ENCODE data around the gene AP1S3.
A peak's percentile ranks its signal among the peaks of the same experiment; 100 is the strongest.
"Not testable (repeated sequence)": the region's sequence is repeated elsewhere in the genome, so short reads cannot be mapped to it uniquely, and the experiment has no call there.

AP1S3 gene

DNA sequence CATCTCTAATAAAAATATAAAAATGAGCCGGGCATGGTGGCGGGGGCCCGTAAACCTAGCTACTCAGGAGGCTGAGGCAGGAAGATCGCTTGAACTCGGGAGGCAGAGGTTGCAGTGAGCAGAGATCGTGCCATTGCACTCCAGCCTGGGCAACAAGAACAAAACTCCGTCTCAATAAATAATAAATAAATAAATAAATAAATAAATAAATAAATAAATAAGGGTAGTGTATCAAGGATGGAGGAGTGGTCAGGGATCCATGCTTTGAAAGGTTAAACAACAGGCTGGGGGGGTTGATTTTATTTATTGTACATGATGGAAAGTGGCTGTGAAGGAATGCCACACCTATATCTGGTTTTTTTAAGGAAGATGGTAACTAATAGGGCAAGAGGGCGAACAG lies 63.2 kb downstream of the AP1S3 start:
- CTCF ChIA-PET, result no interaction called here
- Mint-ChIP-seq H3K9me3 (no peaks in the 10 kb centered on the region), H3K4me3 (no peak overlapping the region), H3K27ac (no peak overlapping the region), H3K27me3 (no peaks in the 10 kb centered on the region), H3K36me3 (peaks cover 2% of the 10 kb centered on the region), H3K4me1 (no peaks in the 10 kb centered on the region)
- no peak for DNase-seq

DNA sequence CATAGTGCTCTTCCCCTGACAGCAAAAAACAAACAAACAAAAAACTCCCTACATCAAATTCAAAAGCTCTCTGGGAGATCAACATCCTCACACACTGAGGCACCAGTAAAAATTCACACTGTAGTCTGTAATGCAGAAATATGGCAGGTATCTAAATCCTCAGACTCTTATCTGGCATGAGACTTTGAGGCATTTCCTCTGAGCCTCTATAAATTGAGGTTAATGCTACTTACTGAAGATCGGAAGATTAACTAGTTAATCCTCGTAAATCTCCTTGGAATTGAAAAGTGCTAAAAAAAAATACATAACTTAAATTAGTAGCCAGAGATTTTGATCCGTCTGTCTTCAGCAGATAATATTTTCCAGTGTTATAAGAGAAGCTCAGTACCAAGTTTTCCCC lies 65.0 kb downstream of the AP1S3 start:
- Mint-ChIP-seq H3K9me3 (no peaks in the 10 kb centered on the region), H3K36me3 (peaks cover 2% of the 10 kb centered on the region), H3K4me3 (no peak overlapping the region), H3K27me3 (no peaks in the 10 kb centered on the region), H3K27ac (no peak overlapping the region), H3K4me1 (peaks cover 5% of the 10 kb centered on the region)
- CTCF ChIA-PET, result no interaction called here
- no peak for DNase-seq

DNA sequence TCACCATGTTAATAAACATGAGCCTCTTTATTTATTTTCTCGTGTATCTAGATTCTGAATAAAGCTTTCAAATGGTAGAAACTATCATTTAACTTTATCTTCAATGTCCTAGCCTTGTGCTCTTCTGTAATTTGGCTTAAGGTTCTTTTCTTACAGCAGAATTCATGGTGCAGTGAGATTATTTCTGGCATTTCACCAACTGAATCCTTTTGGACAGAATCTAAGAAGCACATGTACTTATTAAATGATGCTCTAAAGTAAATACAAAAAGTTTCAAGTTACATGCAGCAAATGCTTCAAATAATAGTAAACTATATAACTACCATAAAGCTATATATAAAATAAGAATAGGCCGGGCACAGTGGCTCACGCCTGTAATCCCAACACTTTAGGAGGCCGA lies 65.9 kb downstream of the AP1S3 start:
- CTCF ChIA-PET, result interaction anchor here (1.3 kb wide), 1 partner anchor 10 kb away, joined by 4 read pairs; no protein-coding TSS in a partner anchor
- Mint-ChIP-seq H3K36me3 (peaks cover 2% of the 10 kb centered on the region), H3K27ac (no peak overlapping the region), H3K9me3 (no peaks in the 10 kb centered on the region), H3K4me1 (peaks cover 5% of the 10 kb centered on the region), H3K4me3 (no peak overlapping the region), H3K27me3 (no peaks in the 10 kb centered on the region)
- no peak for DNase-seq

DNA sequence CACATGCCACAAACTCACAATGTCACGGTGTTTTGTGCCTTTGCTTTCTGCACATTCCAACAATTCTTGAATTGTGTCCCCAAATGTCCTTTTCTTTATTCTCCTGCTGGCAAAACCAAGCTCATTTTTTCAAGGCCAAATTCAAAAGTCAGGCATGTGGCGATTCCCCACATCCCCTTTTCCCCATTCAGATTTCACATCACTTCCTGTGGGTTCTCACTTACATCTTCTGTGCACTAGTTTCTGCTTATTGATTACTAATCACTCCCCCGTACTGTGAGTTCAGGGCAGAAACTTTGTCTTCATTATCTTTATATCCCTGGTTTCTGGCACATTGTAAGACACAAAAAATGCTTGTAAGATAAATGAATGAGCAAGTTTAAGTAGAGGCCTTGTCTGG lies 69.2 kb downstream of the AP1S3 start:
- Mint-ChIP-seq H3K4me3 (no peak overlapping the region), H3K9me3 (no peaks in the 10 kb centered on the region), H3K4me1 (peaks cover 5% of the 10 kb centered on the region), H3K36me3 (no peaks in the 10 kb centered on the region), H3K27me3 (no peaks in the 10 kb centered on the region), H3K27ac (no peak overlapping the region)
- DNase-seq, result no peak
- CTCF ChIA-PET, result no interaction called here

DNA sequence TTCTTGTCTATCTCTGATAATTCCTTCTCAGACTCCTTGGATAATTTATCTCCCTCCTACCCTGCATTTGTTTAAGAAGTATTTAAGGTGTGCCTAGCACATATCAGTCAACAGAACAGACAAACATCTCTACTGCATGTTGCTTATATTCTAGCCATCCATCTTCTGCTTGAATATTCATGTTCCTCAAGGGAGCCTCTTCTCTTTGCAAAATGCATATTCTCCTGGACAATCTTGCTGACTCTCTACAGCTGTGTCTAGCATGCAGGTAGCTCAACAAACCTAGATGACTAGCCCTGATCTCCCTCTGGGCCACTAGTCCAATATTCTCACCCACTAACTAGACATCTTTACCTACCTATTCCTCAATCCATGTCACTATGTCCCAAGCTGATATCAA lies 70.0 kb downstream of the AP1S3 start:
- no peaks in the 10 kb centered on the region for H3K36me3 Mint-ChIP-seq
- H3K4me3 Mint-ChIP-seq, result no peak overlapping the region
- H3K27me3 Mint-ChIP-seq, result no peaks in the 10 kb centered on the region
- CTCF ChIA-PET, result no interaction called here
- H3K4me1 Mint-ChIP-seq, result peaks cover 11% of the 10 kb centered on the region
- no peak overlapping the region for H3K27ac Mint-ChIP-seq
- no peak for DNase-seq
- no peaks in the 10 kb centered on the region for H3K9me3 Mint-ChIP-seq

DNA sequence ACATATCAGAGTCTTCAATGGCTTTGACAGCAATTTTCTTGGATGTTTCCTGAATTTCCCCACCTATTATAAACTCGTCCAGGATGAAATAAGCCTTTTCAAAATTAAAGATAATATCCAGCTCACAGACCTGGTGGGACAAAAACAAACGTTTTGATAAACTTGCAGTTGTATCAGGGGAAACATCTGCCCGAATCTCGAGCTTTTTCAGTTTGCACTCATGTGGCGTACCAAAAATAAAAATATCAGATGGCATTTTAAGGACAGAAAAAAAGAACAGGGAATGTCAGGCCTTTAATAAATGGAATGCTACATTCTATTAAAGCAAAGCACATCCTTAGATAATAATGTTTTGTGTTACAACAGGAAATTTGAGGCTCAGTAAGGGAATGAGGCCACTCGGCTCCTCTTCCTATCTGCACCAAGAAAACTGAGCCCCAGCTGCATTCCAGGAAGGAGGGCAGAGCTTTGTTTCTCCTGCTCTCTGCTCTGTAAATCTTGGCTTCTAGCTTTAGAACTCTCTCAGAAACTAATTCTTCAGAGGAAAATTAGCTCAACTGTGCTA lies 72.1 kb downstream of the AP1S3 start:
- no peaks in the 10 kb centered on the region for H3K27me3 Mint-ChIP-seq
- no peak overlapping the region for H3K4me3 Mint-ChIP-seq
- H3K4me1 Mint-ChIP-seq, result peaks cover 27% of the 10 kb centered on the region
- no peak for DNase-seq
- no peaks in the 10 kb centered on the region for H3K9me3 Mint-ChIP-seq
- H3K36me3 Mint-ChIP-seq, result peaks cover 1% of the 10 kb centered on the region
- CTCF ChIA-PET, result interaction anchor here (1.1 kb wide), 1 partner anchor 100 kb away, joined by 5 read pairs; no protein-coding TSS in a partner anchor
- H3K27ac Mint-ChIP-seq, result no peak overlapping the region

DNA sequence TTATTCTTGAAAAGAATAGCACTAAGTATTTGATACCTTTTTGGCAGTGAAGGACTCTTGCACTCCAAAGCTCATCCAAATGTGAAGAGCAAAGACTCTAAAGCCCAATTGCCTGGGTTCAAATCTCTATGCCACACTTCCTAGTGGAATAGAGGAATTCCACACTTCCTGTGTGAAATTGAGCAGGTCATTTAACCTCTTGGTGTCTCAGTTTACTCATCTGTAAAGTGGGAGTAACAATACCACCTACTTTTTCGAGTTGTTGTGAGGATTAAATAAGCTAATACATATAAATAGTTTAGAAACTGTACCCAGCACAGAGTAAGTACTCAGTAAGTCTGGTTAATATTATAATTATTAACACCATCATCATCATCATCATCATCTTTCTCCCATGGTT lies 72.6 kb downstream of the AP1S3 start:
- peaks cover 32% of the 10 kb centered on the region for H3K4me1 Mint-ChIP-seq
- no peak for DNase-seq
- H3K9me3 Mint-ChIP-seq, result no peaks in the 10 kb centered on the region
- CTCF ChIA-PET, result interaction anchor here (1.1 kb wide), 1 partner anchor 100 kb away, joined by 5 read pairs; no protein-coding TSS in a partner anchor
- no peak overlapping the region for H3K27ac Mint-ChIP-seq
- H3K27me3 Mint-ChIP-seq, result no peaks in the 10 kb centered on the region
- H3K36me3 Mint-ChIP-seq, result peaks cover 1% of the 10 kb centered on the region
- H3K4me3 Mint-ChIP-seq, result no peak overlapping the region

DNA sequence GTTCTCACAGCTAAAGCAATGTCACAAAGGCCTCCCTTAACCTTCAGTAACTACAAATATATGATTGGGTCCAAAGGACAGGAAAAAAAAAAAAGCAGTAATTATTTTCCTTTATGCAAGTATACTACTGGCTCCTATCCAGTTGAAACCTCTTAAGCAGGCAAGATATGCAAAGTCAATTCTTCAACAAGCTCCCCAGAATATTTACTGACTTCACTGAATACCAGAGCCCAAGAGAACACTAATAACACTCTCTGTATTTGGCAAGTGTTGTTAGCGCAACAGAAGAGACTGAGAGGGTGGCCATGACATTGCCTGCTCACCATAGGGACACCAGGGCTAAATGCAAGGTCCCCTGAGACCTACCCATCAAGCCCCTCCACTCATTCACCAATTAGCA lies 74.5 kb downstream of the AP1S3 start:
- DNase-seq, result no peak
- CTCF ChIA-PET, result interaction anchor here (0.8 kb wide), 1 partner anchor 207 kb away, joined by 3 read pairs; no protein-coding TSS in a partner anchor
- H3K27me3 Mint-ChIP-seq, result no peaks in the 10 kb centered on the region
- peaks cover 31% of the 10 kb centered on the region for H3K4me1 Mint-ChIP-seq
- H3K27ac Mint-ChIP-seq, result no peak overlapping the region
- H3K4me3 Mint-ChIP-seq, result no peak overlapping the region
- H3K36me3 Mint-ChIP-seq, result peaks cover 1% of the 10 kb centered on the region
- no peaks in the 10 kb centered on the region for H3K9me3 Mint-ChIP-seq

DNA sequence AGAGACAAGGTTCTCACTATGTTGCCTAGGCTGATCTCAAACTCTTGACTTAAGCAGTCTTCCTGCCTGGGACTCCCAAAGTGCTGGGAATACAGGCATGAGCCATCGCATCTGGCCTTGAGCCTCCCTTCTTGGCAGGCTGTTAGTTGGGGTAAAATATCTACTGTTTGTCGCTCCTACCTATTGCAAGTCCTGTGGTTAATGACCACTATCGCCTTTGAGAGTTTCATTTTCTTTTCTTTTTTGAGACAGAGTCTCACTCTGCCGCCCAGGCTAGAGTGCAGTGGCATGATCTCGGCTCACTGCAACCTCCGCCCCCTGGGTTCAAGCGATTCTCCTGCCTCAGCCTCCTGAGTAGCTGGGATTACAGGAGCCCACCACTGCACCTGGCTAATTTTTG lies 75.6 kb downstream of the AP1S3 start:
- not testable (repeated sequence) for H3K4me3 Mint-ChIP-seq, DNase-seq, H3K36me3 Mint-ChIP-seq, H3K9me3 Mint-ChIP-seq, H3K27me3 Mint-ChIP-seq
- Mint-ChIP-seq H3K4me1 (peaks cover 31% of the 10 kb centered on the region), H3K27ac (peak overlapping the region; percentile 87)
- CTCF ChIA-PET, result interaction anchor here (1.1 to 1.6 kb wide), 5 partner anchors 9 to 523 kb away, joined by 3 to 5 read pairs (median 4); no protein-coding TSS in a partner anchor

DNA sequence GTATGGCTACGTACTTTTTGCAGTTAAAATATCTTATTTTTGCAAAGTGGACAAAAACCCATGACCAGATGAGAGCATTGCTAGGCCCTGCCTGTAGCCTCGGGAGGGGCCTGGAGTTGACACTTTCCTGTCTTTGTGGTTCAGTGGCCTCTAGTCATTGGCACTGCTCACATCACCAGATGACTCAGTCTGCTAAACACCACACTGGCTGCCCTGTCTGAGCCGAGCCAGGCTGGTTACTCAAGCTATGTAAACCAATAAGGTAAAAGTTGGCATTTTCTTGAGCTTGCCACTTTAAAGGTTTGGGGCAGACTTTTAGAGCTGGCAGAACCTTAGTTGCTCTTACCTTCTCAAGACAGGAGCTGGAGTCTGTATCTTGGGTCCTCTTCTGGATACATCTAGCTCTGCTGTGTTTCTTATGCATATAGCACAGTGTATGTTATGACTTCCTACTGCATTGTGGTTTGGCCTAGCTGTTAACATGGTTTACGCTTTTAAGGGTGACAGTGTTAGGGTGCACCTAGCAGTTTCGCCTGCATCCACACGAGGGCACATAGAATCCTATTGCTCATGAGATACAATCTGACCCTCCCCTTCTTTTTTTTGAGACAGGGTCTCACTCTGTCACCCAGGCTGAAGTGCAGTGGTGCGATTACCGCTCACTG lies 76.4 kb downstream of the AP1S3 start:
- no peaks in the 10 kb centered on the region for H3K27me3 Mint-ChIP-seq
- peaks cover 31% of the 10 kb centered on the region for H3K4me1 Mint-ChIP-seq
- peaks cover 1% of the 10 kb centered on the region for H3K36me3 Mint-ChIP-seq
- CTCF ChIA-PET, result interaction anchor here (0.6 to 1.6 kb wide), 12 partner anchors 10 to 524 kb away, joined by 3 to 7 read pairs (median 4); no protein-coding TSS in a partner anchor
- no peak overlapping the region for H3K4me3 Mint-ChIP-seq
- peak overlapping the region; percentile 87 for H3K27ac Mint-ChIP-seq
- DNase-seq, result peak; percentile 66
- no peaks in the 10 kb centered on the region for H3K9me3 Mint-ChIP-seq

DNA sequence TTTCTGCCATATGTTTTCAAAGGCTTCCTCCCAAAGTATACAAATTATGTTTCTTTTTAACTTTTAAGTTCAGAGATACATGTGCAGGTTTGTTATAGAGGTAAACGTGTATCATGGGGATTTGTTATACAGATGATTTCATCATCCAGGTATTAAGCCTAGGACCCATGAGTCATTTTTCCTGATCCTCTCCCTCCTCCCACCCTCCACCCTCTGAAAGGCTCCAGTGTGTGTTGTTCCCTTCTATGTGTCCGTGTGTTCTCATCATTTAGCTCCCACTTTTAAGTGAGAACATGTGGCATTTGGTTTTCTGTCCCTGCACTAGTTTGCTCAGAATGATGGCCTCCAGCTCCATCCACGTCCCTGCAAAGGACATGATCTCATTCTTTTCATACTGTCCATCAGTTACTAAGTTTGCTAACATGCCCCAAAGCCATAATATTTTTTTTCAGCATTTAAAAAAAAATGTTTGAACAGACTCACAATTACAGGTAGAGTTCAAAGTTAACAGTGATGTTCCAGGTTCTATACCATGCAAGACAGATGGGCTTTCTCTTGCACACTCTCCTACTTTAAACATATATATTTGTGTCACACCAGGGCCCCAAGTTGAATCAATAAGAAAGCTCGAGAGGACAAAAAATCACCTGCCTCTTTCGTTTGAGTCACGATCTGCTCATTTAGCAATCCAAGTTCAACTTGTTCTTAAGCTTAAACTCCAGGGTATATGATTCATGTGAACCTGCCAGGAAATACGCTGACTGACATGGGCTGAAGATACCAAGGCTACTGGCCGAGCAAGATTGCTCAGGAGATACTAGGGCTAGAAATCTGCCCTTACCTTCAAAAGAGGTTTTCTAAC lies 77.6 kb downstream of the AP1S3 start:
- Mint-ChIP-seq H3K36me3 (peaks cover 1% of the 10 kb centered on the region), H3K27ac (no peak overlapping the region), H3K9me3 (no peaks in the 10 kb centered on the region), H3K27me3 (no peaks in the 10 kb centered on the region), H3K4me3 (no peak overlapping the region), H3K4me1 (peaks cover 31% of the 10 kb centered on the region)
- DNase-seq, result no peak
- CTCF ChIA-PET, result interaction anchor here (0.7 to 1.5 kb wide), 3 partner anchors 16 to 117 kb away, joined by 3 to 4 read pairs (median 3); no protein-coding TSS in a partner anchor

DNA sequence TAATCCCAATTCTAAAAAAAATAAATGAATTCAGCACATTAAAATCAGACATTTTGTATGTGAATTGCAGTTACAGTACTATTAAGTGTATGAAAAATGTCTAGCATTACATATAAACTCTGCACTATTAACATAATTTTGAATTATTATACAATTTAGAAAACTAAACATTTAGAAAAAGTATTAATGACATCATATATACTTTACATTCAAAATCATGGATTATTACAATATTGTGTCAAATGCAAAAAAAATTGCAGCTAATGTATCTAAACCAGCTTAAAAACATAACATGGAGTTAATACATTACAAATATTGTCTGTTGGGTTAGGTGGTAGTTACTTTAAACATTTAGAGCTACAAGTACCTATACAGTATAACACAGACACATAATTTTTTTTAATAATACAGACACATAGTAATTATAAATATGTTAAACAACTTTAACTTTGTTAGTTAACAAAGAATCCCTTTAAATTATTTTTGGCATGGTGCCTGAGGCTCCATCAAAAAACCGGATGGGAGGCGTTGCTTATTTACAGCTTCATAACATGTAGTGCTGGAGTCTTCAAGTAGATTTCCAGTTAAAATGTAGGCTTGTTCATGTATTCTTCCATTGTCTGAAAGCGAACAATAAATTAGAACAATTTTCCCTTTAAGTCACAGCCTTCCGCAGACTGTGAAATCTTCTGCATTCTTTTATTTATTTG lies 79.1 kb downstream of the AP1S3 start:
- H3K4me1 Mint-ChIP-seq, result peaks cover 31% of the 10 kb centered on the region
- H3K4me3 Mint-ChIP-seq, result no peak overlapping the region
- H3K27me3 Mint-ChIP-seq, result no peaks in the 10 kb centered on the region
- no peaks in the 10 kb centered on the region for H3K9me3 Mint-ChIP-seq
- DNase-seq, result no peak
- peaks cover 1% of the 10 kb centered on the region for H3K36me3 Mint-ChIP-seq
- CTCF ChIA-PET, result interaction anchor here (0.9 to 1.4 kb wide), 3 partner anchors 9 to 212 kb away, joined by 3 read pairs; no protein-coding TSS in a partner anchor
- no peak overlapping the region for H3K27ac Mint-ChIP-seq

DNA sequence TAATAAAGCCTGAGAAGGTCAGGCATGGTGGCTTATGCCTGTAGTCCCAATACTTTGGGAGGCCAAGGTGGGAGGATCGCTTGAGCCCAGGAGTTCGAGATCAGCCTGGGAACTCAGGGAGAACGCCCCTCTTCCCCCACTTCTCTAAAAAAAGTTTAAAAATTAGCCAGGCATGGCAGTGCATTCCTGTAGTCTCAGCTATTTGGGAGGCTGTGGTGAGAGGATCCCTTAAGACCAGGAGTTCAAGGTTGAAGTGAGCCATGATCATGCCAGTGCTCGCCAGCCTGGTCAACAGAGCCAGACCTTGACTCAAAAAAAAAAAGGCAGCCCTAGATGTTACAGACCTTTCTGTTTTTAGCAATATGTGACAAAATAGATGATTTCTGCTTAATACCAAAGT lies 83.4 kb downstream of the AP1S3 start:
- Mint-ChIP-seq H3K27me3 (peaks cover 5% of the 10 kb centered on the region), H3K4me1 (no peaks in the 10 kb centered on the region), H3K4me3 (no peak overlapping the region), H3K27ac (no peak overlapping the region), H3K9me3 (no peaks in the 10 kb centered on the region), H3K36me3 (no peaks in the 10 kb centered on the region)
- DNase-seq, result no peak
- CTCF ChIA-PET, result no interaction called here

DNA sequence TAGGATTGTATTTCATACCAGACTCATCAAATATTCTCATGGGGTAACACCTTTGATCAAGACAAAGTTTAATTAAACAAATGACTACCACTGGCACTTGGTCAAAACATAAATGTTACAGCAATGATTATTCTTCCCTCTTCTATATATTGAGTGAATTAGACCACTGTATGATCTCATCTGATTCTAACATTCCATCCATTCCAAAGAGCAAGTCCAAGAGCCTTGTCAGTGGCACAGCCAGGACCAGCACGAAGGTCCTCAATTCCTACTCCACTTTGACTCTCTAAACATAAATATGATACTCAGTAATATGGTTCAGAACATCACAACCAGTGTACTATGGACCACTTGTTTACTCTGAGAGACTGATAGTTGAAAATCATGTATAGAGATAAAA lies 86.4 kb downstream of the AP1S3 start:
- Mint-ChIP-seq H3K27ac (no peak overlapping the region), H3K27me3 (peaks cover 9% of the 10 kb centered on the region), H3K36me3 (no peaks in the 10 kb centered on the region), H3K4me3 (no peak overlapping the region), H3K9me3 (no peaks in the 10 kb centered on the region), H3K4me1 (no peaks in the 10 kb centered on the region)
- DNase-seq, result no peak
- CTCF ChIA-PET, result no interaction called here
